ENCODE results near the gene ATG4C. TPM values are rescaled to one million over a fixed set of nuclear protein-coding genes. Genes with fewer than 3 reads are reported as not detected.

ATG4C gene
- total and polyA plus RNA-seq, 2 of the 13 experiments (the other 11 are each of a cell fraction or from before 2014, with no cell fraction given): 4.0 to 11.2 TPM

- CTCF ChIA-PET (ENCODE audit: low intra/inter-chr PET ratio, low total read pairs): no interaction called here
- H3K9ac ChIP-seq (ENCODE audit: insufficient read depth, low read depth, low read length): no peak overlapping the region
- no peaks in the 10 kb centered on the region for H3K27me3 ChIP-seq (ENCODE audit: control insufficient read depth in 1 of 2, insufficient read depth in 2 of 2, low read length in 2 of 2)
- H3K4me2 ChIP-seq (ENCODE audit: low read depth, low read length): no peak overlapping the region
- no peak overlapping the region for H3K4me3 ChIP-seq (replicated peaks in 1 of 3; ENCODE audit: insufficient read depth in 1 of 3, low read depth in 2 of 3, low read length in 3 of 3)
- POLR2A ChIA-PET: no interaction called here
- peaks cover 3% of the 10 kb centered on the region for H3K79me2 ChIP-seq (ENCODE audit: insufficient read depth, low read length)
- H2AFZ ChIP-seq (ENCODE audit: low read length): no peak overlapping the region
- H3K36me3 ChIP-seq (replicated peaks in 1 of 2; ENCODE audit: control insufficient read depth in 1 of 2, insufficient read depth in 2 of 2, low read length in 2 of 2): no peaks in the 10 kb centered on the region
- intact Hi-C loops (cut with micrococcal nuclease; ENCODE audit: unreplicated experiment) (no loop called here), in situ Hi-C loops (cut with HindIII; ENCODE audit: extremely low pct_ligation_motif_present, low pct_unique_long_range_greater_than_20kb) (no loop called here)
- ATAC-seq: no peak
- no peaks in the 10 kb centered on the region for H3K4me1 ChIP-seq (ENCODE audit: insufficient read depth, low read length)
- H4K20me1 ChIP-seq (ENCODE audit: insufficient read depth, low read length): no peaks in the 10 kb centered on the region
- no peak for TF ChIP-seq ZNF720 (CRISPR knock-in tag; IDR thresholded peaks at IDR 0.05)
- no peak for TF ChIP-seq SP140L (CRISPR knock-in tag; IDR thresholded peaks at IDR 0.05; ENCODE audit: borderline replicate concordance)
- TF ChIP-seq, protein P1, sequence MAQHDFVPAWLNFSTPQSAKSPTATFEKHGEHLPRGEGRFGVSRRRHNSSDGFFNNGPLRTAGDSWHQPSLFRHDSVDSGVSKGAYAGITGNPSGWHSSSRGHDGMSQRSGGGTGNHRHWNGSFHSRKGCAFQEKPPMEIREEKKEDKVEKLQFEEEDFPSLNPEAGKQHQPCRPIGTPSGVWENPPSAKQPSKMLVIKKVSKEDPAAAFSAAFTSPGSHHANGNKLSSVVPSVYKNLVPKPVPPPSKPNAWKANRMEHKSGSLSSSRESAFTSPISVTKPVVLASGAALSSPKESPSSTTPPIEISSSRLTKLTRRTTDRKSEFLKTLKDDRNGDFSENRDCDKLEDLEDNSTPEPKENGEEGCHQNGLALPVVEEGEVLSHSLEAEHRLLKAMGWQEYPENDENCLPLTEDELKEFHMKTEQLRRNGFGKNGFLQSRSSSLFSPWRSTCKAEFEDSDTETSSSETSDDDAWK (CRISPR knock-in tag; IDR thresholded peaks at IDR 0.05): no peak
- TF ChIP-seq KAT2B (IDR thresholded peaks at IDR 0.05; ENCODE audit: borderline replicate concordance, low read depth, low read length): no peak
- no peak for TF ChIP-seq KLF12 (CRISPR knock-in tag; IDR thresholded peaks at IDR 0.05; ENCODE audit: borderline replicate concordance)
- no peak for TF ChIP-seq HMGA1 (CRISPR knock-in tag; conservative IDR thresholded peaks at IDR 0.05)
- no peak for TF ChIP-seq GATAD1 (CRISPR knock-in tag; IDR thresholded peaks at IDR 0.05)
- no peak for TF ChIP-seq TARDBP (CRISPR knock-in tag; IDR thresholded peaks at IDR 0.05)
- no TSS peak for BruUV-seq (replicated peaks)
- H3K27ac ChIP-seq (ENCODE audit: extremely low read length, insufficient read depth, low read length): no peak overlapping the region
- no peaks in the 10 kb centered on the region for H3K9me3 ChIP-seq (ENCODE audit: low read length)
- DNase-seq (ENCODE audit: low spot score): no peak
- no peak for FAIRE-seq
Observed at GRCh38 chr1:62796221-62796620, 12.3 kb downstream of the ATG4C start.

GRCh38 chr1:62799688-62800087 lies 15.8 kb downstream of the ATG4C start:
- no peak overlapping the region for H2AFZ ChIP-seq (ENCODE audit: low read length)
- no peak for TF ChIP-seq NR2F6 (IDR thresholded peaks at IDR 0.05)
- no peak for TF ChIP-seq NR2F6 (CRISPR knock-in tag; IDR thresholded peaks at IDR 0.05)
- TF ChIP-seq TBX2 (CRISPR knock-in tag; IDR thresholded peaks at IDR 0.05; ENCODE audit: borderline replicate concordance): no peak
- WGBS (ENCODE audit: low lambda C conversion rate): 93% methylated on average over 2 of the region's 2 CpGs
- no peaks in the 10 kb centered on the region for H3K27me3 ChIP-seq (ENCODE audit: control insufficient read depth in 1 of 2, insufficient read depth in 2 of 2, low read length in 2 of 2)
- H3K4me1 ChIP-seq (ENCODE audit: insufficient read depth, low read length): no peaks in the 10 kb centered on the region
- no TSS peak for BruUV-seq (replicated peaks)
- ChIA-PET CTCF (ENCODE audit: low intra/inter-chr PET ratio, low total read pairs) (no interaction called here), POLR2A (no interaction called here)
- DNase-seq (ENCODE audit: low spot score): no peak
- no peaks in the 10 kb centered on the region for H3K9me3 ChIP-seq (ENCODE audit: low read length)
- no peaks in the 10 kb centered on the region for H3K36me3 ChIP-seq (replicated peaks in 1 of 2; ENCODE audit: control insufficient read depth in 1 of 2, insufficient read depth in 2 of 2, low read length in 2 of 2)
- H3K27ac ChIP-seq (ENCODE audit: extremely low read length, insufficient read depth, low read length): no peak overlapping the region
- peaks cover 3% of the 10 kb centered on the region for H3K79me2 ChIP-seq (ENCODE audit: insufficient read depth, low read length)
- FAIRE-seq: no peak
- in situ Hi-C loops (cut with HindIII; ENCODE audit: extremely low pct_ligation_motif_present, low pct_unique_long_range_greater_than_20kb): no loop called here
- no peaks in the 10 kb centered on the region for H4K20me1 ChIP-seq (ENCODE audit: insufficient read depth, low read length)
- no peak overlapping the region for H3K4me2 ChIP-seq (ENCODE audit: low read depth, low read length)
- no peak overlapping the region for H3K4me3 ChIP-seq (replicated peaks in 1 of 3; ENCODE audit: insufficient read depth in 1 of 3, low read depth in 2 of 3, low read length in 3 of 3)
- no peak overlapping the region for H3K9ac ChIP-seq (ENCODE audit: insufficient read depth, low read depth, low read length)
- ATAC-seq: no peak
- intact Hi-C loops (cut with micrococcal nuclease; ENCODE audit: unreplicated experiment): no loop called here
